Choroid plexus epithelial cell (primary cell): ENCODE results near the gene ACSS3.

Source experiments
- DNase-seq: peaks from one replicate; pipeline ENCODE4 v3.0.0-alpha.2; 2010; ENCODE audit warnings: low read depth
- H3K4me3 ChIP-seq: 2 replicates; pipeline ENCODE4 v1.5.1; 2011; ENCODE audit warnings: low read depth, mild to moderate bottlenecking, control low read depth, low read length, moderate library complexity
- CTCF ChIP-seq: conservative IDR thresholded peaks from 2 replicates; pipeline ENCODE4 v1.5.1; 2011; ENCODE audit warnings: low read depth, mild to moderate bottlenecking, control low read depth, inconsistent platforms, low read length, moderate library complexity

Gene ACSS3

GRCh38 chr12:81125691-81126090 is 47.8 kb downstream of the ACSS3 start:
- DNase-seq: no peak
- no peak overlapping the region for H3K4me3 ChIP-seq
- TF ChIP-seq CTCF: no peak

- peak; percentile 74 for DNase-seq
- peak; percentile 93 for TF ChIP-seq CTCF
Measured at GRCh38 chr12:81128930-81129554, 51.2 kb downstream of the ACSS3 start.

GRCh38 chr12:81136519-81136918 is 58.6 kb downstream of the ACSS3 start:
- TF ChIP-seq CTCF: no peak
- DNase-seq: no peak
- no peak overlapping the region for H3K4me3 ChIP-seq

More at GRCh38 chr12:81128930-81129554, 51.2 kb downstream of the ACSS3 start:
- no peak overlapping the region for H3K4me3 ChIP-seq

GRCh38 chr12:81137801-81138200 is 59.9 kb downstream of the ACSS3 start:
- no peak for TF ChIP-seq CTCF
- H3K4me3 ChIP-seq: no peak overlapping the region
- DNase-seq: no peak

- H3K4me3 ChIP-seq: no peak overlapping the region
- no peak for TF ChIP-seq CTCF
- DNase-seq: no peak
Measured at GRCh38 chr12:81141217-81141616, 63.3 kb downstream of the ACSS3 start.

GRCh38 chr12:81143057-81143456 is 65.2 kb downstream of the ACSS3 start:
- no peak overlapping the region for H3K4me3 ChIP-seq
- TF ChIP-seq CTCF: no peak
- no peak for DNase-seq

GRCh38 chr12:81146228-81147225 is 68.6 kb downstream of the ACSS3 start:
- DNase-seq: no peak
- no peak for TF ChIP-seq CTCF
- H3K4me3 ChIP-seq: no peak overlapping the region
